Heart right ventricle (tissue), 16 donors: Measurements from ENCODE around the gene RNF151. TPM values are rescaled to one million over a fixed set of nuclear protein-coding genes. Genes with fewer than 3 reads are reported as not detected.

Experiments
- ATAC-seq, 8 donors: fragments of 200-7000 bp; cut with Tn5 transposase; one replicate each; pipeline ENCODE4 v1.9.1; 2020; ENCODE audit warnings: mild to moderate bottlenecking in 8 of 8, moderate library complexity in 8 of 8, moderate number of reproducible peaks in 1 of 8
- DNase-seq, 2 donors: peaks; one replicate each; pipeline ENCODE4 v3.0.0-alpha.2; 2020
- H3K27ac ChIP-seq, 10 donors: fragments of 200-600 bp; sonication (generic) in 2 of 10; one replicate each; pipeline versions ENCODE4 v1.5.0 to v1.8.0; 2020 to 2022; ENCODE audit warnings: mild to moderate bottlenecking in 3 of 10
- H3K27me3 ChIP-seq, 7 donors: fragments of 200-600 bp; one replicate each; pipeline ENCODE4 v1.8.0; 2021 to 2022; ENCODE audit warnings: mild to moderate bottlenecking in 2 of 7
- H3K36me3 ChIP-seq, 9 donors: fragments of 200-600 bp; sonication (generic) in 1 of 9; one replicate each; pipeline versions ENCODE4 v1.5.0 to v1.8.0; 2020 to 2022; ENCODE audit warnings: mild to moderate bottlenecking in 2 of 9
- H3K4me1 ChIP-seq, 9 donors: fragments of 200-600 bp; sonication (generic) in 1 of 9; one replicate each; pipeline versions ENCODE4 v1.5.0 to v1.8.0; 2020 to 2022; ENCODE audit warnings: mild to moderate bottlenecking in 4 of 9
- H3K4me3 ChIP-seq, 10 donors: fragments of 200-600 bp; sonication (generic) in 2 of 10; one replicate each; pipeline versions ENCODE4 v1.5.0 to v1.8.0; 2020 to 2022; ENCODE audit warnings: mild to moderate bottlenecking in 7 of 10, moderate library complexity in 2 of 10
- H3K9me3 ChIP-seq, 11 donors: fragments of 200-600 bp in 10 of 11; sonication (generic) in 2 of 11; one replicate each; pipeline versions ENCODE4 v1.5.0 to v1.8.0; 2013 to 2022; ENCODE audit warnings: mild to moderate bottlenecking in 2 of 11, control low read depth in 1 of 11, moderate library complexity in 1 of 11
- CTCF ChIP-seq, 9 donors: fragments of 200-600 bp; sonication (generic) in 2 of 9; IDR thresholded peaks; one replicate each; pipeline versions ENCODE4 v1.5.0 to v1.8.0; 2021 to 2022; ENCODE audit warnings: antibody characterized with exemption in 9 of 9, mild to moderate bottlenecking in 5 of 9, moderate library complexity in 1 of 9
- WGBS, 2 donors: extraction: QIAGEN DNeasy Blood & Tissue Kit; methylation state at CpG; one replicate each; pipeline ENCODE4 v1.1.7; 2013; ENCODE audit warnings: inconsistent platforms in 1 of 2; 5-methylcytosine and 5-hydroxymethylcytosine counted together
- intact Hi-C, 10 donors: fragments of 100-400 bp; cut with DNase I; formaldehyde crosslinking; loops; one replicate each; pipeline versions ENCODE4 v1.11.1 to v1.14.2; 2022
- polyA plus RNA-seq, 2 donors: library from polyadenylated mRNA; stranded (reverse); fragments of 200-250 nt; gene quantifications; one replicate each; pipeline ENCODE4 v1.2.3, GENCODE V29; 2013
- total RNA-seq, 10 donors: library from RNA; stranded (reverse); fragmentation: NEBNext Ultra II Directional in 3 of 10; extraction: Animal tissue kit (Norgen Biotek cat#: 25700) in 3 of 10; gene quantifications; one replicate each; pipeline versions ENCODE4 v1.2.1 to v1.2.4, GENCODE V29; 2021 to 2023
- donor health status: Arrhythmogenic right ventricular cardiomyopathy.
- donor health status: ischemic (EF 13 %, LVEDD 7.1; RV severe dilation, severe dysfunction).
- donor health status: healthy with polysubstance abuse.
- donor health status: DM: no; HTN: yes; CAD: no.
- donor health status: DM: no; HTN: no; CAD: no.
- donor health status: ischemic (EF 25% LVEDD 6.9; RV normal size, moderate dysfunction).
- donor health status: ischemic (EF 25% LVEDD 5.7; RV mildly dilated, moderate dysfunction).
- donor health status: healthy.
- donor health status: DM: yes; HTN: yes; CAD: no.
- donor health status: Ischemic cardiomyopathy.
- donor health status: ischemic (EF 35%, LVEDD 5.7; RV mildly dilated, moderate dysfunction).
- donor health status: nonischemic (EF 11% LVEDD 7.7; RV severe dilation, severe dysfunction).
- donor health status: DM: yes; HTN: yes; CAD: no.
- donor health status: PGD.
- donor health status: ischemic (EF 29% LVEDD 5.4; RV normal size, mild dysfunction).
- donor health status: nonischemic (EF 23%, LVEDD 6.1; RV moderate dilation, normal function).

Gene RNF151
- total and polyA plus RNA-seq, 12 donors = not detected

- intact Hi-C loops = no loop called here
- no peak for TF ChIP-seq CTCF (IDR thresholded peaks at IDR 0.05)
Observed at GRCh38 chr16:1940273-1941161, 26.1 kb upstream of the RNF151 start.

GRCh38 chr16:1941162-1942046 is 25.3 kb upstream of the RNF151 start:
- H3K36me3 ChIP-seq = peaks cover 0 to 45% (median 23%) of the 10 kb centered on the region in 9 donors
- no peaks in the 10 kb centered on the region for H3K27me3 ChIP-seq
- ATAC-seq = no peak
- H3K27ac ChIP-seq = peak overlapping the region in 8 of 10 donors; percentile 4 to 88 (median 80)
- intact Hi-C loops = no loop called here
- no peak for DNase-seq
- 85 to 86% methylated on average over 30 of the region's 30 CpGs for WGBS, 2 donors
- no peaks in the 10 kb centered on the region for H3K9me3 ChIP-seq
- peak overlapping the region in 8 of 10 donors; percentile 50 to 87 (median 74) for H3K4me3 ChIP-seq
- TF ChIP-seq CTCF (IDR thresholded peaks at IDR 0.05) = peak in 2 of 9 donors; percentile 12 to 33
- H3K4me1 ChIP-seq = peaks cover 8 to 46% (median 17%) of the 10 kb centered on the region in 9 donors

More at GRCh38 chr16:1940273-1941161, 26.1 kb upstream of the RNF151 start:
- peak overlapping the region in 1 of 10 donors; percentile 66 for H3K4me3 ChIP-seq
- peaks cover 0 to 45% (median 23%) of the 10 kb centered on the region in 9 donors for H3K36me3 ChIP-seq
- DNase-seq = no peak
- H3K27me3 ChIP-seq = no peaks in the 10 kb centered on the region
- H3K27ac ChIP-seq = peak overlapping the region in 1 of 10 donors; percentile 76
- no peaks in the 10 kb centered on the region for H3K9me3 ChIP-seq
- peaks cover 8 to 46% (median 17%) of the 10 kb centered on the region in 9 donors for H3K4me1 ChIP-seq
- ATAC-seq = no peak
- WGBS, 2 donors = 90% methylated on average over 23 of the region's 23 CpGs

GRCh38 chr16:1942047-1942809 is 24.4 kb upstream of the RNF151 start:
- Histone ChIP-seq H3K4me3 (peak overlapping the region; percentile 50 to 87 (median 69)), H3K36me3 (peaks cover 0 to 41% (median 23%) of the 10 kb centered on the region in 9 donors), H3K27me3 (no peaks in the 10 kb centered on the region), H3K9me3 (no peaks in the 10 kb centered on the region), H3K27ac (peak overlapping the region; percentile 15 to 88 (median 81)), H3K4me1 (peaks cover 8 to 45% (median 17%) of the 10 kb centered on the region in 9 donors)
- no peak for DNase-seq
- intact Hi-C loops = no loop called here
- peak in 7 of 8 donors; percentile 2 to 21 (median 15) for ATAC-seq
- 16 to 22% methylated on average over 15 to 17 of the region's 17 CpGs for WGBS, 2 donors
- TF ChIP-seq CTCF (IDR thresholded peaks at IDR 0.05) = no peak
